Adrenal gland (tissue), 12 donors: Measurements from ENCODE around the gene RFXAP. TPM values are rescaled to one million over a fixed set of nuclear protein-coding genes. Genes with fewer than 3 reads are reported as not detected.

Source experiments
- DNase-seq, 7 donors: peaks; one replicate each; pipeline ENCODE4 v3.0.0-alpha.2; 2019 to 2020
- H3K27ac ChIP-seq, 5 donors: fragments of 200-600 bp; sonication (generic) in 4 of 5; 1 replicate in 3 of 5; 2 replicates in 2 of 5; pipeline versions ENCODE4 v1.5.1 to v1.8.0; 2016 to 2020; ENCODE audit warnings: mild to moderate bottlenecking in 1 of 5
- H3K27me3 ChIP-seq: fragments of 200-600 bp; 2 replicates; pipeline ENCODE4 v1.8.0; 2021
- H3K36me3 ChIP-seq, 2 donors: fragments of 200-600 bp; replicated peaks in 1 of 2; 1 replicate in 1 of 2; 2 replicates in 1 of 2; pipeline versions ENCODE4 v1.5.1 to v1.8.0; 2018 to 2022
- H3K4me1 ChIP-seq, 2 donors: fragments of 200-600 bp; replicated peaks in 1 of 2; 1 replicate in 1 of 2; 2 replicates in 1 of 2; pipeline versions ENCODE4 v1.5.1 to v1.8.0; 2018 to 2021
- H3K4me3 ChIP-seq, 4 donors: fragments of 200-600 bp; sonication (generic) in 3 of 4; one replicate each; pipeline ENCODE4 v1.5.1; 2016 to 2018
- H3K9me3 ChIP-seq, 3 donors: fragments of 200-600 bp; sonication (generic) in 1 of 3; replicated peaks in 1 of 3; 1 replicate in 2 of 3; 2 replicates in 1 of 3; pipeline versions ENCODE4 v1.5.1 to v1.8.0; 2016 to 2021
- CTCF ChIP-seq, 6 experiments: fragments of 450-650 bp in 4 of 6; fragments of 200-600 bp in 2 of 6; sonication (generic) in 1 of 6; IDR thresholded peaks; 1 replicate in 5 of 6; 2 replicates in 1 of 6; pipeline versions ENCODE4 v1.5.1 to v1.8.0; 2016 to 2021; ENCODE audit warnings: antibody characterized with exemption in 6 of 6, mild to moderate bottlenecking in 2 of 6, moderate library complexity in 1 of 6
- POLR2A ChIP-seq, 2 donors: fragments of 450-650 bp; IDR thresholded peaks; one replicate each; pipeline ENCODE4 v1.6.1; 2017; ENCODE audit warnings: antibody characterized with exemption in 2 of 2, mild to moderate bottlenecking in 2 of 2, moderate library complexity in 1 of 2
- WGBS, 4 donors: extraction: QIAGEN DNeasy Blood & Tissue Kit in 2 of 4; methylation state at CpG; one replicate each; pipeline versions ENCODE4 v1.1.5 to v1.1.7; 2013 to 2017; 5-methylcytosine and 5-hydroxymethylcytosine counted together
- intact Hi-C, 2 donors: fragments of 100-400 bp; cut with DNase I; formaldehyde crosslinking; loops; one replicate each; pipeline versions ENCODE4 v1.14.1 to v1.15.0; 2022 to 2023
- polyA plus RNA-seq, 3 donors: library from polyadenylated mRNA; stranded (reverse); fragments of 200-250 nt in 2 of 3; fragments of 350-450 nt in 1 of 3; fragmentation: Illumina TruSeq in 1 of 3; extraction: RNeasy Lipid Tissue Mini Kit (QIAGEN cat#74804) in 1 of 3; gene quantifications; one replicate each; pipeline ENCODE4 v1.2.3, GENCODE V29; 2013 to 2014
- total RNA-seq, 9 donors: library from RNA; depleted of rRNA in 4 of 9; stranded (reverse); fragments of >200 nt in 4 of 9; fragments of 120-200 nt in 1 of 9; fragmentation: NEBNext Ultra II Directional in 1 of 9; extraction: Animal tissue kit (Norgen Biotek cat#: 25700) in 1 of 9; gene quantifications; one replicate each; pipeline versions ENCODE4 v1.1.0 to v1.2.4, GENCODE V29; 2013 to 2023
- donor health status: healthy with polysubstance abuse.
- donor health status: Bipolar disorder and iron deficiency.
- donor health status: DM: yes; HTN: yes; CAD: no.
- donor health status: DM: no; HTN: no; CAD: no.
- donor health status: DM: no; HTN: no; CAD: no.
- donor health status: DM: yes; HTN: yes; CAD: no.

Gene RFXAP
- total and polyA plus RNA-seq, 12 donors, result 1.1 to 4.9 (median 2.1) TPM

GRCh38 chr13:36872621-36873020 lies 53.6 kb downstream of the RFXAP start:
- 65 to 85% (median 77%) methylated on average over 10 of the region's 10 CpGs for WGBS, 4 donors
- TF ChIP-seq POLR2A (IDR thresholded peaks at IDR 0.05) (no peak), CTCF (IDR thresholded peaks at IDR 0.05) (no peak)
- no peaks in the 10 kb centered on the region for H3K36me3 ChIP-seq
- intact Hi-C loops, result no loop called here
- H3K9me3 ChIP-seq, result no peaks in the 10 kb centered on the region
- H3K27me3 ChIP-seq, result no peaks in the 10 kb centered on the region
- H3K4me1 ChIP-seq, result no peaks in the 10 kb centered on the region
- no peak overlapping the region for H3K4me3 ChIP-seq
- H3K27ac ChIP-seq, result no peak overlapping the region
- DNase-seq, result no peak

GRCh38 chr13:36875431-36875830 lies 56.4 kb downstream of the RFXAP start:
- intact Hi-C loops, result no loop called here
- Histone ChIP-seq H3K27me3 (no peaks in the 10 kb centered on the region), H3K4me1 (no peaks in the 10 kb centered on the region), H3K4me3 (no peak overlapping the region), H3K36me3 (no peaks in the 10 kb centered on the region), H3K27ac (no peak overlapping the region), H3K9me3 (no peaks in the 10 kb centered on the region)
- no peak for TF ChIP-seq CTCF (IDR thresholded peaks at IDR 0.05)
- no peak for TF ChIP-seq POLR2A (IDR thresholded peaks at IDR 0.05)
- WGBS, 4 donors, result 86 to 93% (median 91%) methylated on average over 4 of the region's 4 CpGs
- no peak for DNase-seq

DNA sequence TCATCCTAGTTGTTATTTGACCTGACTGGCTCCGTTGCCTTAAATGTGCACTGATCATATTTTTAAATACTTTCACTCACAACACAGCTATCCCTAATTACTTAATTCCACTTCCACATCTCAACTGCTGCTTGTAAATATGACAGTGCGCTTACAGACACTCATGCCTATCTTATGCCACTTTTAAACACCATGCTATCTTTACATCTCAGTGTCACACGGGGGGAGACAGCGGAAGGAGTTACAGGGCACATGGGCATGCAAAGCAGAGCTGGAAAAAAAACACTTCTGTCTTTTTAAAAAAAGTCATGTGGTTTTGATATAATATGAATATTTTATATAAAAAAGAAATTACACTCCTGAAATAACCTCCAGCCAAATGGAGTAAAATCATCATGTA lies 56.9 kb downstream of the RFXAP start:
- Histone ChIP-seq H3K27me3 (no peaks in the 10 kb centered on the region), H3K9me3 (no peaks in the 10 kb centered on the region), H3K36me3 (no peaks in the 10 kb centered on the region), H3K4me3 (no peak overlapping the region), H3K27ac (no peak overlapping the region), H3K4me1 (no peaks in the 10 kb centered on the region)
- TF ChIP-seq CTCF (IDR thresholded peaks at IDR 0.05) (no peak), POLR2A (IDR thresholded peaks at IDR 0.05) (no peak)
- intact Hi-C loops, result no loop called here
- WGBS, 4 donors, result 71 to 86% (median 76%) methylated on average over 4 of the region's 4 CpGs
- DNase-seq, result no peak

Other genes with a start within 250 kb of the RFXAP start
- gene SERTM1, start 145.2 kb upstream of the RFXAP start, total RNA-seq, result 1 to 10 TPM in 1 of 9 donors, under 1 TPM in 7, not detected in 1; 0.07 to 2.4 (median 0.61) TPM
- 1 to 10 TPM in 1 of 3 donors, under 1 TPM in 2; 0.51 to 3.5 (median 0.88) TPM for gene SERTM1, start 145.2 kb upstream of the RFXAP start, polyA plus RNA-seq
- gene SMAD9, start 101.0 kb downstream of the RFXAP start, total RNA-seq, result 1 to 10 TPM; 2.5 to 4.5 (median 3.2) TPM
- gene SMAD9, start 101.0 kb downstream of the RFXAP start, polyA plus RNA-seq, result 1 to 10 TPM in 2 of 3 donors, under 1 TPM in 1; 0.88 to 2.3 (median 1.2) TPM
- 10 to 100 TPM; 28.2 to 76.7 (median 43.8) TPM for gene ALG5, start 180.1 kb downstream of the RFXAP start, total RNA-seq
- gene ALG5, start 180.1 kb downstream of the RFXAP start, polyA plus RNA-seq, result 10 to 100 TPM; 29.1 to 62.3 (median 35.1) TPM
- 10 to 100 TPM in 8 of 9 donors, 1 to 10 TPM in 1; 4.7 to 44.3 (median 22.1) TPM for gene EXOSC8, start 181.6 kb downstream of the RFXAP start, total RNA-seq
- gene EXOSC8, start 181.6 kb downstream of the RFXAP start, polyA plus RNA-seq, result 100 to 1,000 TPM in 1 of 3 donors, 10 to 100 TPM in 2; 37.4 to 110 (median 53.5) TPM
- gene SUPT20H, start 240.5 kb downstream of the RFXAP start, total RNA-seq, result 10 to 100 TPM; 17.9 to 55.2 (median 40.4) TPM
- 10 to 100 TPM; 35.3 to 51.3 (median 44.9) TPM for gene SUPT20H, start 240.5 kb downstream of the RFXAP start, polyA plus RNA-seq